HTR-8/SVneo (cell line): ENCODE measurements around the gene LRRC10.
"Not testable (repeated sequence)": the region's sequence is repeated elsewhere in the genome, so short reads cannot be mapped to it uniquely, and the experiment has no call there.

Experiments
- DNase-seq: peaks from one replicate; pipeline ENCODE4 v3.0.0; 2011; ENCODE audit warnings: low spot score, mixed read lengths; ENCODE audit not compliant: insufficient read length
- FAIRE-seq: peaks from 2 replicates; lab custom pipeline; 2011; peaks lifted over from hg19 to GRCh38; lab: Jason Lieb, UNC

Gene LRRC10

DNA sequence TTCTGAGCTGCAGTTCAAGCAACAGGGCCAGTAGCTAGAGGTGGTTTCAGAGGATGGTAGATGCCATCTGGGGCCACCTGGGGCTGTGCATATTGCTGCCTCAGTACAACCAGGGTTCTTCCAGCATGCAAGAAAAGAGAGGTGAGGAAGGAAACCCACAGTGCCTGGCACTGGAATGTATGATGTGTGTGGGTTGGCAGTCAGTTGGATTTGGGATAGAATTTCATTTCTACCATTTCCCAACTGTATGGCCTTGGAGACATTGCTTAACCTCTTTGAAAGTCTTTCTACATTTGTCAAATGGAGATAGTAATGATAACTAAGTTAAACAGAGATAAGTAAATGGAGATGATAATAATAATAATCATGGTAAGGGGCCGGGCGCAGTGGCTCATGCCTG, 10.2 kb upstream of the LRRC10 start:
- DNase-seq (no peak), FAIRE-seq (no peak)

GRCh38 chr12:69620077-69620476, 9.4 kb upstream of the LRRC10 start:
- no peak for DNase-seq
- no peak for FAIRE-seq

GRCh38 chr12:69619050-69619449, 8.3 kb upstream of the LRRC10 start:
- DNase-seq, result no peak
- FAIRE-seq, result no peak

- FAIRE-seq (no peak), DNase-seq (no peak)
Measured at GRCh38 chr12:69616025-69616424, 5.3 kb upstream of the LRRC10 start.

DNA sequence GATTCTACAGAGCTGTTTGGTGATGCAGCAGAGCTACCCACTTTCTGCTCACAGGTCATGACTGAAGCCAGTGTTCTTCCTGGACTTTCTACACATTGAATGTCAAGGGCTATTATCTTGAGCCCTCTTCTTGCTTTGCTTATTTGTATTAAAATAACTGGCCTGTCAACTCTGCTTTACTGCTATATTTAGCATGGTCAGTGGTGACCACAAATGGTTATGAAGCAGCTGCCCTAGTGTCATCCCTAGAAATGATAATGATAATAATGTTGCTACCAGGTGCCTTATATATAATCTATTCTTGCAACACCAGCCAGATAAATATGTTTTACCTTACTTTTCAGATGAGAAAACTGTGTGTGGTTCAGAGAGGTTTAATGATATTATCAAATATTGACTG, 2.6 kb upstream of the LRRC10 start:
- DNase-seq (no peak), FAIRE-seq (no peak)

- no peak for DNase-seq
- no peak for FAIRE-seq
Measured at GRCh38 chr12:69610126-69610525, 581 bp downstream of the LRRC10 start.

- DNase-seq (no peak), FAIRE-seq (no peak)
Measured at GRCh38 chr12:69608114-69608513, 2.6 kb downstream of the LRRC10 start.

DNA sequence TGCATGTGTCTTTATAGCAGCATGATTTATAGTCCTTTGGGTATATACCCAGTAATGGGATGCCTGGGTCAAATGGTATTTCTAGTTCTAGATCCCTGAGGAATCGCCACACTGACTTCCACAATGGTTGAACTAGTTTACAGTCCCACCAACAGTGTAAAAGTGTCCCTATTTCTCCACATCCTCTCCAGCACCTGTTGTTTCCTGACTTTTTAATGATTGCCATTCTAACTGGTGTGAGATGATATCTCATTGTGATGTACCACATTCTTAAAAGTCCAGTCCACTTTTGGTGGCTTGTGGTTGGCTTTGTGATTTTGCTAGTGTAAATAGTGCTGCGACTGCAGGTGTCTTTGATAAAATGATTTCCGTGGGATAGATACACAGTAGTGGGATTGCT, 6.4 kb downstream of the LRRC10 start:
- not testable (repeated sequence) for FAIRE-seq

GRCh38 chr12:69603556-69603955, 7.2 kb downstream of the LRRC10 start:
- FAIRE-seq, DNase-seq: not testable (repeated sequence)

More for the DNA sequence above, 6.4 kb downstream of the LRRC10 start:
- not testable (repeated sequence) for DNase-seq

- FAIRE-seq, result no peak
Measured at GRCh38 chr12:69602954-69603353, 7.8 kb downstream of the LRRC10 start.

GRCh38 chr12:69601962-69602685, 8.6 kb downstream of the LRRC10 start:
- no peak for DNase-seq

More at GRCh38 chr12:69602954-69603353, 7.8 kb downstream of the LRRC10 start:
- DNase-seq, result no peak

GRCh38 chr12:69600804-69601203, 9.9 kb downstream of the LRRC10 start:
- no peak for FAIRE-seq
- DNase-seq, result no peak

More at GRCh38 chr12:69601962-69602685, 8.6 kb downstream of the LRRC10 start:
- no peak for FAIRE-seq

DNA sequence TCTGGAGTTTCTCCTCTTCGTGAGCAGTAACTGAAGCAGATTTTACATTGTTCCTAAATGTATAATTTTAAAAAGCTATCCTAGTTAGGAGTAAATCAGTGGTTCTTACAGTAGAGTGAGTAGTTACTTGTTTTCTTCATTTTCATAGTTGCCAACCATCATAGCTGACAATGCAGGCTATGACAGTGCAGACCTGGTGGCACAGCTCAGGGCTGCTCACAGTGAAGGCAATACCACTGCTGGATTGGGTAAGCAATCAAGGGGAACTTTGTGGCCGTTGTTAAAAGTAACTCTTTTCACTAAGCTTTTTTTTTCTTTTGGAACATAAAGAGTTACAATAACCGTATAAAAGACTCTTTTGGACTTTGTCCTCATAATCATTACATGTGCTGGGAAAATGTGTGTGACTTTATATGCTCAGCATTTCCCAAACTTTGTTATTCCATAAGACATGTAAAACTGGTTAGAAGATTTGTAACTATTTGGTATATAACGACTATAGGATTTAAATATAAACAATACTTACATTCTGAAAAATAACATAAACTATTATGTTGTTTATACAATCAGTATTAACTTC, 12.4 kb downstream of the LRRC10 start:
- FAIRE-seq (no peak), DNase-seq (no peak)

GRCh38 chr12:69595689-69596088, 15.0 kb downstream of the LRRC10 start:
- no peak for FAIRE-seq

DNA sequence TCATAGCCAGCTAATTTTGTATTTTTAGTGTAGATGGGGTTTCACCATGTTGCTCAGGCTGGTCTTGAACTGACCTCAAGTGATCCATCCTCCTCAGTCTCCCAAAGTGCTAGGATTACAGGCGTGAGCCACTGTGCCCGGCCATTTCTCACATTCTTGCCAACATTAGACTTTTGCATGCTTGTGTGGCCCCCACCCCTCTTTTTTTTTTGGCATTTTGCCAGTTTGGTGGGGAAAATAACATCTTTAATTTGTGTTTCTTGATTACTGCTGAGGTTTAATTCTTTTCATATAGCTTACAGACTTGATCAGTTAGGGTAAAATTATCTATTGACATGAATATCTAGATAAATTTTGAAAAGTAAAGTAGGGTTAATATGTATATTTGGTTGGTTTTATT, 21.6 kb downstream of the LRRC10 start:
- FAIRE-seq (no peak), DNase-seq (no peak)

More at GRCh38 chr12:69595689-69596088, 15.0 kb downstream of the LRRC10 start:
- DNase-seq, result no peak

- DNase-seq (no peak), FAIRE-seq (no peak)
Measured at GRCh38 chr12:69588527-69588926, 22.2 kb downstream of the LRRC10 start.

DNA sequence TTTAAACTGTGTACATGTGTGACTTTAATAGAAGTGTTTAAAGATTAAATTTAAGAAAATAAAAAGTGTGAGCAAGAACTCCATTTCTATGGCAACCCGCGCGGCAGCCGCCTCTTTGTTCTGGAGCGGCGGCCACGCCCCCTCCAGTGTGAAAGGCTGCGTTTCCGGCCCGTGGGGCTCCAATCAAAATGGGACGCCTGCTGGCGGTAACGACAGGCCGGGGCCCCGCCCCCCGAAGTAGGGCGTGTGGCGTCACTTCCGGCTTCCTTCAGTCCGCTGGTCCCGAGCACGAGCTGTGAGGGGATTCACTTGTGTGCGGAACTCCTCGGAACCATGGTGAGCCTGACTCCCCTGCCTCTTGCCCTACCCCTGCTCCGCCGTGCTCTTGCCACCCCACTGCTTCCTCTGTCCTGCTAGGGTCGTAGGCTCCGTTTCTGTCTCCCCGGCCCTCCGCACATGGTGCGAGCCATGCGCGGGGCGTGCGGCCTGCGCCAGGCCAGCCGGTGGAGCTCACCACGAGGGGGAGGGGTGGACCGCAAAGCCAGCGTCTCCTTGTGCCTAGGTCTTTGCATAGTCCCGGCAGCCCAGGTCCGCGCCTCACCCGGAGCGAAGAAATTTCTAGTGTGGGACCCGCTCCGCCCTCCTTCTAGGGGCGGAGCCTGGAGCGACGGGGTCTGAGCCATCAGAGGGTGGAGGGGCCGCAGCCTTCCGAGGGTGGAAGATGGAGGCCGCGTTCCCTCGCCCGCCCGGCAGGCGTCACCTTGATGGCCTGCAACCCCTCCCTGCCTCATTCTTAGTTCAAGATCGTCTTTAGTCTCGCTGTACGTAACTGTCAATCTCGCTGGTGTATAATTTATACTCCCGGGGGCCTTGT, 25.3 kb downstream of the LRRC10 start, which contains the start of gene CCT2:
TSS of gene CCT2 (plus strand) at position 271 of the 874 bp plus-strand sequence. CDS start at position 334, 63 bp downstream.
- DNase-seq (peak; percentile 93), FAIRE-seq (peak; percentile 9)

- DNase-seq (no peak), FAIRE-seq (no peak)
Measured at GRCh38 chr12:69583203-69583602, 27.5 kb downstream of the LRRC10 start.

- DNase-seq, result no peak
- no peak for FAIRE-seq
Measured at GRCh38 chr12:69580074-69580473, 30.6 kb downstream of the LRRC10 start.

GRCh38 chr12:69579029-69579428, 31.7 kb downstream of the LRRC10 start:
- DNase-seq, result no peak
- FAIRE-seq, result no peak

- DNase-seq (no peak), FAIRE-seq (no peak)
Measured at GRCh38 chr12:69578283-69578682, 32.4 kb downstream of the LRRC10 start.
